Activated CD8-positive, alpha-beta memory T cell treated with anti-CD3 and anti-CD28 coated beads, Interleukin-2, amount 10 ng/mL, durations not matched to agents 7 days and 5 days (primary cell): ENCODE measurements around the gene HIGD1B. TPM values are rescaled to one million over a fixed set of nuclear protein-coding genes. Genes with fewer than 3 reads are reported as not detected.

Experiments used
- ATAC-seq: fragments of 150-1000 bp; cut with Tn5 transposase; one replicate; pipeline ENCODE4 v1.10.0; 2021; ENCODE audit warnings: moderate library complexity
- CTCF ChIA-PET: fragments of 350-600 bp; sonication (Branson Sonifier 250); formaldehyde crosslinking; loops from one replicate; lab custom pipeline; 2021; ENCODE audit warnings: antibody characterized with exemption; lab: Charles Lee
- DNase-seq: peaks from one replicate; pipeline ENCODE4 v3.0.0-alpha.2; 2020
- H3K27ac Mint-ChIP-seq: one replicate; pipeline ENCODE4 v1.8.0; 2021; ENCODE audit warnings: mild to moderate bottlenecking, mixed read lengths
- H3K27me3 Mint-ChIP-seq: one replicate; pipeline ENCODE4 v1.8.0; 2021; ENCODE audit warnings: mixed read lengths
- H3K36me3 Mint-ChIP-seq: one replicate; pipeline ENCODE4 v1.8.0; 2021; ENCODE audit warnings: mild to moderate bottlenecking, mixed read lengths
- H3K4me1 Mint-ChIP-seq: one replicate; pipeline ENCODE4 v1.8.0; 2021; ENCODE audit warnings: mixed read lengths
- H3K4me3 Mint-ChIP-seq: one replicate; pipeline ENCODE4 v1.8.0; 2021; ENCODE audit warnings: mild to moderate bottlenecking, moderate library complexity, mixed read lengths
- H3K9me3 Mint-ChIP-seq: one replicate; pipeline ENCODE4 v1.8.0; 2022; ENCODE audit warnings: low read depth, mixed read lengths
- total RNA-seq, 2 experiments: library from RNA; stranded (reverse); gene quantifications; one replicate each; pipeline ENCODE4 v1.2.3, GENCODE V29; 2021

Gene HIGD1B
- total RNA-seq, 2 experiments from 2014 or later, result not detected

- Mint-ChIP-seq H3K36me3 (peaks cover 3% of the 10 kb centered on the region), H3K27ac (no peak overlapping the region), H3K4me3 (no peak overlapping the region), H3K9me3 (no peaks in the 10 kb centered on the region), H3K4me1 (no peaks in the 10 kb centered on the region), H3K27me3 (no peaks in the 10 kb centered on the region)
- CTCF ChIA-PET, result interaction anchor here (3.9 kb wide), 1 partner anchor 67 kb away, joined by 16 read pairs; no protein-coding TSS in a partner anchor
- DNase-seq (no peak), ATAC-seq (no peak)
Observed at GRCh38 chr17:44846206-44846605, 1.5 kb upstream of the HIGD1B start.

DNA sequence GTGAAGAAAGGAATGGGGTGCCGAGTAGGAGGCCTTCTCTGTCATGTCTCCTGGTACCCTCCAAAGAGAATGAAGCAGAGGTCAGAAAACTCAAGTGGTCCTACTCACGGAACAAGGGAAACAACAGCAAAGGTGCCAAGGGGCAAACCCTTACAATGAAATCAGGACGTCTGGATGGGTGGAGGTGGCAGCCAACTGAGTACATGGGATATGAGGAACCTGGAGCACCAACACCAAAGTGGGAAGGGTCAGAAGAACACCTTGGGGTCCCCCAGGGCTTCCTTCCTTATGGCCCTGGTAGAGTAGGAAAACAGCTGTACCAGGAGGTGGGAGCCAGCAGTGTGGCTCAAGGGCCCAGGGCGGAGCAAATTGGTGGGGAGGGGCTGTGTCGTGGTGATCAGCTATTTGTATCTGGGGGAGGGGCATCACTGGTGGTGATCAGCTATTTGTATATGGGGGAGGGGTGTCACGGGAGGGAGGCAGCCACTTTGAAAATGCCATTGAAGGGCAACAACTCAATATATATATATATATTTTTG, 643 bp downstream of the HIGD1B start:
- H3K36me3 Mint-ChIP-seq, result peaks cover 7% of the 10 kb centered on the region
- no peaks in the 10 kb centered on the region for H3K9me3 Mint-ChIP-seq
- H3K4me3 Mint-ChIP-seq, result no peak overlapping the region
- DNase-seq (no peak), ATAC-seq (no peak)
- no peak overlapping the region for H3K27ac Mint-ChIP-seq
- CTCF ChIA-PET, result interaction anchor here (3.9 kb wide), 1 partner anchor 69 kb away, joined by 16 read pairs; no protein-coding TSS in a partner anchor
- no peaks in the 10 kb centered on the region for H3K27me3 Mint-ChIP-seq
- no peaks in the 10 kb centered on the region for H3K4me1 Mint-ChIP-seq

DNA sequence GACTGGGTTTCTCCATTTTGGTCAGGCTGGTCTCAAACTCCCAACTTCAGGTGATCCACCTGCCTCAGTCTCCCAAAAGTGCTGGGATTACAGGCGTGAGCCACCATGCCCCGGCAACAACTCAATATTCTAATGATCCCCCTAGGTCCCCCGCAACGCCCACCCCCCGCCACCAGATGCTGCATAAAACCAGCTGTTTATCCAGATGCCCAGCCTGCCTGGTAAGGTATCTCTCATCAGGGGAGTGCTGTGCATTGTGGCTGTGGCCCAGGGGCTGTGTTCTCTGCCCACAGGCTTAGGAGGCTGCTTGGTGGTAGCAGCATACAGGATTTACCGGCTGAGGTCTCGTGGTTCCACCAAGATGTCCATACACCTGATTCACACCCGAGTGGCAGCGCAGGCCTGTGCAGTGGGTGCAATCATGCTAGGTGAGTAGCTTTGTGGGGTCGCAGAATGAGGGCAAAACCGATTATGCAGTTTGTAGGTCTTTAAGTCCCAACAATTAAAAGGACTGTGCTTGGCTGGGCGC, 1.3 kb downstream of the HIGD1B start:
- peaks cover 12% of the 10 kb centered on the region for H3K36me3 Mint-ChIP-seq
- no peaks in the 10 kb centered on the region for H3K9me3 Mint-ChIP-seq
- CTCF ChIA-PET, result no interaction called here
- no peak overlapping the region for H3K4me3 Mint-ChIP-seq
- H3K4me1 Mint-ChIP-seq, result no peaks in the 10 kb centered on the region
- ATAC-seq (no peak), DNase-seq (no peak)
- no peaks in the 10 kb centered on the region for H3K27me3 Mint-ChIP-seq
- H3K27ac Mint-ChIP-seq, result no peak overlapping the region

DNA sequence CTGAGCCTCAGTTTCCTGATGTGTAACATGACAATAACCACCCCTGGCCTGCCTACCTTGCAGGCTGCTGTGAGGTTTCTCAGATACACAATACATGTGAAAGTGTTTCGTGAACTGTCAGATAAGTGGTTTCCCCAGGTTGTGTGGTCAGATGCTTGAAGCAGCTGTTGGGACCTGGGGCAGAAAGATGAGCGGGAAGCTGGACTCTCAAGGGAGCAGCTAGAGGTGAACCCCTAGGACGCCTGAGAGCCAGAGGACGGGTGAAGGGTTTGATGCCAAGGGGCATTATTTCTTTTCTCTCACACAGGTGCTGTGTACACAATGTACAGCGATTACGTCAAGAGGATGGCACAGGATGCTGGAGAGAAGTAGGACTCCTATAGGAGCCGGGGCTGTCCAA, 2.3 kb downstream of the HIGD1B start:
- Mint-ChIP-seq H3K9me3 (no peaks in the 10 kb centered on the region), H3K4me1 (no peaks in the 10 kb centered on the region), H3K4me3 (no peak overlapping the region), H3K36me3 (peaks cover 19% of the 10 kb centered on the region), H3K27me3 (no peaks in the 10 kb centered on the region), H3K27ac (peak overlapping the region; percentile 21)
- DNase-seq (no peak), ATAC-seq (no peak)
- CTCF ChIA-PET, result no interaction called here

- H3K36me3 Mint-ChIP-seq, result peaks cover 19% of the 10 kb centered on the region
- ATAC-seq, result no peak
- CTCF ChIA-PET, result interaction anchor here (1.0 kb wide), 1 partner anchor 75 kb away, joined by 3 read pairs; no protein-coding TSS in a partner anchor
Observed at GRCh38 chr17:44850612-44851011, 2.9 kb downstream of the HIGD1B start.

DNA sequence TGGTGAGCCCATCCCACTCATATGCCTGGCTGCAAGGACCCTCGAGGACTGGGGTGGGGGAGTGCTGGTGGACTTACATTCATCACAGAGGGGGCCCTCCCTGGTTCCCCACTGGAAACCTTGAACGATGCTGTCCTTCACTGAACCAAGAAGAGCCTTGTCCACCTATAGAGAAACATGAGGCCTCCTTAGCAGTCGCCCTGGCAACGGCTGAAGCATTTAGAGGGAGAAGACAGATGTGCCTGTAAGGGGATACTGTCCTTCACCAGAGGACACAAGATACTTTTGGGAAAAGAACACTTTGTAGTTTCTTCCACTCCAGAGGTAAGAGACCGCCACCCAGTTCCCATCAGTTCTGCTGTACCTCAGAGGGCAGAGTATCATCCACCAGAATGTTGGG, 6.5 kb downstream of the HIGD1B start:
- Mint-ChIP-seq H3K36me3 (peaks cover 33% of the 10 kb centered on the region), H3K4me1 (no peaks in the 10 kb centered on the region), H3K27ac (no peak overlapping the region), H3K4me3 (no peak overlapping the region), H3K27me3 (no peaks in the 10 kb centered on the region), H3K9me3 (no peaks in the 10 kb centered on the region)
- DNase-seq (no peak), ATAC-seq (no peak)
- CTCF ChIA-PET, result interaction anchor here (1.0 to 2.2 kb wide), 3 partner anchors 14 to 341 kb away, joined by 3 to 6 read pairs (median 3); no protein-coding TSS in a partner anchor

More at GRCh38 chr17:44850612-44851011, 2.9 kb downstream of the HIGD1B start:
- H3K9me3 Mint-ChIP-seq, result no peaks in the 10 kb centered on the region
- DNase-seq, result no peak
- H3K4me3 Mint-ChIP-seq, result no peak overlapping the region
- no peaks in the 10 kb centered on the region for H3K4me1 Mint-ChIP-seq
- no peaks in the 10 kb centered on the region for H3K27me3 Mint-ChIP-seq
- H3K27ac Mint-ChIP-seq, result no peak overlapping the region

DNA sequence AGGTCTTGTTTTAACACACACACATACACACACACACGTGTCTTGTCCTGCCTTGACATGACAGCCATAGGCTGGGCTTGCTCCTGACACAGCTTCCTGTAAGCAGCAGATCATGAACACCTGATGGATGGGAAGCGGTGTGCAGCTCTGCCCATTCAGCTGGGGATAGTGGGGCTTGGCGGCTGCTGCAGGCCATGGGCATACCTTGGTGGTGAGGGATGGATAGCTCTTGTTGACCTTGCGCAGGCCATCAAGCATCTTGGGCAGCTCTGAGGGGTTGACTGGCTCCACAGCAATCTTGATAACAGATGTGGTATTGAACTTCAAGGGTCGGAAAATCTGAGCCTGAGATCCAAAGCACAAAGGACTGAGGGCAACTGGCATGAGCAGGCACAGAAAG, 12.0 kb downstream of the HIGD1B start:
- H3K4me1 Mint-ChIP-seq, result no peaks in the 10 kb centered on the region
- H3K4me3 Mint-ChIP-seq, result no peak overlapping the region
- no peaks in the 10 kb centered on the region for H3K27me3 Mint-ChIP-seq
- CTCF ChIA-PET, result interaction anchor here (1.3 to 10.8 kb wide), 2 partner anchors 9 to 83 kb away, joined by 4 to 186 read pairs; no protein-coding TSS in a partner anchor
- H3K27ac Mint-ChIP-seq, result no peak overlapping the region
- H3K9me3 Mint-ChIP-seq, result no peaks in the 10 kb centered on the region
- ATAC-seq (no peak), DNase-seq (no peak)
- H3K36me3 Mint-ChIP-seq, result peaks cover 46% of the 10 kb centered on the region

GRCh38 chr17:44862278-44862914, 14.7 kb downstream of the HIGD1B start:
- H3K27me3 Mint-ChIP-seq, result no peaks in the 10 kb centered on the region

GRCh38 chr17:44863061-44863918, 15.6 kb downstream of the HIGD1B start:
- DNase-seq, result no peak
- ATAC-seq, result no peak
- Mint-ChIP-seq H3K36me3 (peaks cover 38% of the 10 kb centered on the region), H3K27ac (no peak overlapping the region), H3K4me3 (no peak overlapping the region), H3K27me3 (no peaks in the 10 kb centered on the region), H3K9me3 (no peaks in the 10 kb centered on the region), H3K4me1 (peaks cover 1% of the 10 kb centered on the region)
- CTCF ChIA-PET, result interaction anchor here (1.2 to 10.8 kb wide), 2 partner anchors 87 to 160 kb away, joined by 3 to 186 read pairs; no protein-coding TSS in a partner anchor

More at GRCh38 chr17:44862278-44862914, 14.7 kb downstream of the HIGD1B start:
- no peak for DNase-seq
- peaks cover 1% of the 10 kb centered on the region for H3K4me1 Mint-ChIP-seq
- H3K36me3 Mint-ChIP-seq, result peaks cover 38% of the 10 kb centered on the region
- no peak overlapping the region for H3K27ac Mint-ChIP-seq
- no peaks in the 10 kb centered on the region for H3K9me3 Mint-ChIP-seq
- ATAC-seq, result no peak
- H3K4me3 Mint-ChIP-seq, result no peak overlapping the region
- CTCF ChIA-PET, result interaction anchor here (1.3 to 10.8 kb wide), 2 partner anchors 58 to 86 kb away, joined by 3 to 186 read pairs; no protein-coding TSS in a partner anchor

GRCh38 chr17:44864831-44865230, 17.1 kb downstream of the HIGD1B start:
- DNase-seq, result no peak
- Mint-ChIP-seq H3K4me3 (no peak overlapping the region), H3K4me1 (peaks cover 1% of the 10 kb centered on the region), H3K27me3 (no peaks in the 10 kb centered on the region), H3K36me3 (peaks cover 37% of the 10 kb centered on the region), H3K9me3 (no peaks in the 10 kb centered on the region), H3K27ac (no peak overlapping the region)
- ATAC-seq, result peak; percentile 23
- CTCF ChIA-PET, result interaction anchor here (0.7 to 10.8 kb wide), 10 partner anchors 8 to 158 kb away, joined by 3 to 186 read pairs (median 6); partner anchors contain the start of gene EFTUD2

DNA sequence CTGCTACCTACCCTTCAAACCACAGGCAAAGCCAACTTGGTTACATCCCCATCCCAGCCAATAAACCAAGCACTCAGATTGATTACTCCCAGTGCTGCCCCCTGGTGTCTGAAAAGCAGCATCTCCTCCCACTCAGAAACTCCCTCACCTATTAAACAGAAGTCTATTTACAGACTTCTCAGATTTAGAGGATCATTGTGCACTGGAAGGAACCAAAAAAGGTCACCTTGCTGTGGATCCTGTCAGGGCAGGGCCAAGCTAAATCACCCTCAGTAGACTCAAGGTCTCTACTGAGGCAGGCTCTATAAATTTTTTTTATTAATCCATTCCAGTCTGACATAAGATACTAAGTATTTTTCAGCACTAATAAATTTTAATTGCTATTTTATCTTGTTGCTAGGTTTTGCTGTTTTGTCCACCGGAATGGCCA, 17.6 kb downstream of the HIGD1B start:
- Mint-ChIP-seq H3K4me1 (peaks cover 1% of the 10 kb centered on the region), H3K27me3 (no peaks in the 10 kb centered on the region), H3K36me3 (peaks cover 35% of the 10 kb centered on the region), H3K9me3 (no peaks in the 10 kb centered on the region), H3K4me3 (no peak overlapping the region), H3K27ac (no peak overlapping the region)
- DNase-seq (peak; percentile 77), ATAC-seq (peak; percentile 81)
- CTCF ChIA-PET, result interaction anchor here (0.6 to 10.8 kb wide), 10 partner anchors 9 to 136 kb away, joined by 3 to 186 read pairs (median 6); partner anchors contain the start of gene EFTUD2

- CTCF ChIA-PET, result interaction anchor here (0.6 to 10.8 kb wide), 8 partner anchors 8 to 90 kb away, joined by 3 to 186 read pairs (median 9); no protein-coding TSS in a partner anchor
- H3K27ac Mint-ChIP-seq, result no peak overlapping the region
- no peaks in the 10 kb centered on the region for H3K27me3 Mint-ChIP-seq
- DNase-seq (no peak), ATAC-seq (no peak)
- no peak overlapping the region for H3K4me3 Mint-ChIP-seq
- H3K4me1 Mint-ChIP-seq, result peaks cover 1% of the 10 kb centered on the region
- H3K9me3 Mint-ChIP-seq, result no peaks in the 10 kb centered on the region
- H3K36me3 Mint-ChIP-seq, result peaks cover 34% of the 10 kb centered on the region
Observed at GRCh38 chr17:44865931-44866330, 18.2 kb downstream of the HIGD1B start.
